ENCODE data around the gene TPRG1L.

Gene TPRG1L

GRCh38 chr1:3590951-3591865, 33.6 kb upstream of the TPRG1L start:
- no peak overlapping the region for H3K4me3 ChIP-seq (ENCODE audit: low read depth, low read length)
- DNase-seq (ENCODE audit: low read depth) = no peak

- no peak overlapping the region for H3K4me3 ChIP-seq (ENCODE audit: low read depth, low read length)
- no peak for DNase-seq (ENCODE audit: low read depth)
Measured at GRCh38 chr1:3593334-3593733, 31.5 kb upstream of the TPRG1L start.

GRCh38 chr1:3593745-3594144, 31.1 kb upstream of the TPRG1L start:
- no peak for DNase-seq (ENCODE audit: low read depth)
- H3K4me3 ChIP-seq (ENCODE audit: low read depth, low read length) = no peak overlapping the region

- no peak for DNase-seq (ENCODE audit: low read depth)
- H3K4me3 ChIP-seq (ENCODE audit: low read depth, low read length) = no peak overlapping the region
Measured at GRCh38 chr1:3594706-3595377, 30.0 kb upstream of the TPRG1L start.

- H3K4me3 ChIP-seq (ENCODE audit: low read depth, low read length) = no peak overlapping the region
- DNase-seq (ENCODE audit: low read depth) = no peak
Measured at GRCh38 chr1:3595949-3596348, 28.9 kb upstream of the TPRG1L start.

- no peak for DNase-seq (ENCODE audit: low read depth)
Measured at GRCh38 chr1:3596663-3597598, 27.9 kb upstream of the TPRG1L start.

GRCh38 chr1:3597599-3597964, 27.2 kb upstream of the TPRG1L start:
- DNase-seq (ENCODE audit: low read depth) = no peak

More at GRCh38 chr1:3596663-3597598, 27.9 kb upstream of the TPRG1L start:
- H3K4me3 ChIP-seq (ENCODE audit: low read depth, low read length) = no peak overlapping the region

GRCh38 chr1:3598051-3598491, 26.7 kb upstream of the TPRG1L start:
- DNase-seq (ENCODE audit: low read depth) = no peak
- no peak overlapping the region for H3K4me3 ChIP-seq (ENCODE audit: low read depth, low read length)

More at GRCh38 chr1:3597599-3597964, 27.2 kb upstream of the TPRG1L start:
- H3K4me3 ChIP-seq (ENCODE audit: low read depth, low read length) = no peak overlapping the region

- DNase-seq (ENCODE audit: low read depth) = no peak
- H3K4me3 ChIP-seq (ENCODE audit: low read depth, low read length) = no peak overlapping the region
Measured at GRCh38 chr1:3598522-3599285, 26.1 kb upstream of the TPRG1L start.

GRCh38 chr1:3599286-3599811, 25.5 kb upstream of the TPRG1L start:
- no peak overlapping the region for H3K4me3 ChIP-seq (ENCODE audit: low read depth, low read length)
- DNase-seq (ENCODE audit: low read depth) = no peak

GRCh38 chr1:3599816-3600215, 25.0 kb upstream of the TPRG1L start:
- DNase-seq (ENCODE audit: low read depth) = no peak

GRCh38 chr1:3600354-3600753, 24.5 kb upstream of the TPRG1L start:
- no peak for DNase-seq (ENCODE audit: low read depth)
- no peak overlapping the region for H3K4me3 ChIP-seq (ENCODE audit: low read depth, low read length)

More at GRCh38 chr1:3599816-3600215, 25.0 kb upstream of the TPRG1L start:
- no peak overlapping the region for H3K4me3 ChIP-seq (ENCODE audit: low read depth, low read length)

GRCh38 chr1:3601743-3602142, 23.1 kb upstream of the TPRG1L start:
- H3K4me3 ChIP-seq (ENCODE audit: low read depth, low read length) = no peak overlapping the region
- DNase-seq (ENCODE audit: low read depth) = no peak

GRCh38 chr1:3602375-3602774, 22.4 kb upstream of the TPRG1L start:
- no peak for DNase-seq (ENCODE audit: low read depth)
- H3K4me3 ChIP-seq (ENCODE audit: low read depth, low read length) = no peak overlapping the region

- no peak for DNase-seq (ENCODE audit: low read depth)
- no peak overlapping the region for H3K4me3 ChIP-seq (ENCODE audit: low read depth, low read length)
Measured at GRCh38 chr1:3603156-3603555, 21.7 kb upstream of the TPRG1L start.

GRCh38 chr1:3603571-3604467, 21.0 kb upstream of the TPRG1L start:
- no peak overlapping the region for H3K4me3 ChIP-seq (ENCODE audit: low read depth, low read length)
- DNase-seq (ENCODE audit: low read depth) = no peak

GRCh38 chr1:3604468-3604974, 20.3 kb upstream of the TPRG1L start:
- H3K4me3 ChIP-seq (ENCODE audit: low read depth, low read length) = no peak overlapping the region

More at GRCh38 chr1:3604468-3604974, 20.3 kb upstream of the TPRG1L start:
- no peak for DNase-seq (ENCODE audit: low read depth)
